Renal cortical epithelial cell (primary cell): ENCODE results near the gene TOR1AIP1. TPM values are rescaled to one million over a fixed set of nuclear protein-coding genes. Genes with fewer than 3 reads are reported as not detected.

ENCODE experiments used
- total RNA-seq: library from RNA; depleted of rRNA; stranded (reverse); fragments of >200 nt; gene quantifications from 2 replicates; pipeline ENCODE4 v1.2.3, GENCODE V29; 2014

The TOR1AIP1 gene
- total RNA-seq, 1 donor from 2014 or later: 62.9 TPM

Other genes with a start within 250 kb of the TOR1AIP1 start
- not detected in 2 replicates for gene FAM163A, start 139.0 kb upstream of the TOR1AIP1 start, total RNA-seq
- gene TOR1AIP2, start 4.5 kb upstream of the TOR1AIP1 start, total RNA-seq: 66.3 and 147 TPM in 2 replicates
- gene CEP350, start 72.5 kb downstream of the TOR1AIP1 start, total RNA-seq: 30.2 and 53.5 TPM in 2 replicates